ENCODE results near the gene ROBO4.
A peak's percentile ranks its signal among the peaks of the same experiment; 100 is the strongest.

Gene ROBO4

GRCh38 chr11:124863826-124864165 lies 33.9 kb downstream of the ROBO4 start:
- no peak for ATAC-seq
- TF ChIP-seq TSHZ2 (CRISPR knock-in tag; IDR thresholded peaks at IDR 0.05) (no peak), TCF4 (CRISPR knock-in tag; IDR thresholded peaks at IDR 0.05; ENCODE audit: borderline replicate concordance) (no peak), PPARA (CRISPR knock-in tag; IDR thresholded peaks at IDR 0.05; ENCODE audit: borderline replicate concordance) (no peak), SNAI2 (CRISPR knock-in tag; IDR thresholded peaks at IDR 0.05) (no peak), OSR1 (CRISPR knock-in tag; IDR thresholded peaks at IDR 0.05) (no peak), BACH2 (CRISPR knock-in tag; IDR thresholded peaks at IDR 0.05; ENCODE audit: borderline replicate concordance) (no peak), RARB (CRISPR knock-in tag; IDR thresholded peaks at IDR 0.05) (no peak), TOX (CRISPR knock-in tag; IDR thresholded peaks at IDR 0.05; ENCODE audit: borderline replicate concordance) (no peak), ZNF565 (CRISPR knock-in tag; conservative IDR thresholded peaks at IDR 0.05; ENCODE audit: low read depth) (no peak), PATZ1 (CRISPR knock-in tag; IDR thresholded peaks at IDR 0.05; ENCODE audit: borderline replicate concordance) (no peak), CSDC2 (CRISPR knock-in tag; IDR thresholded peaks at IDR 0.05) (no peak), ZNF8 (CRISPR knock-in tag; IDR thresholded peaks at IDR 0.05) (no peak), ZC3H10 (CRISPR knock-in tag; IDR thresholded peaks at IDR 0.05) (no peak), ISL1 (CRISPR knock-in tag; IDR thresholded peaks at IDR 0.05) (no peak)

GRCh38 chr11:124863137-124863825 lies 34.4 kb downstream of the ROBO4 start:
- TF ChIP-seq BACH2 (CRISPR knock-in tag; IDR thresholded peaks at IDR 0.05; ENCODE audit: borderline replicate concordance) (no peak), RARB (CRISPR knock-in tag; IDR thresholded peaks at IDR 0.05) (no peak), CSRNP3 (CRISPR knock-in tag; IDR thresholded peaks at IDR 0.05) (no peak)
- ATAC-seq, result peak; percentile 38; the same call in 2 of the 3 replicates

- no peak for TF ChIP-seq TOX (CRISPR knock-in tag; IDR thresholded peaks at IDR 0.05; ENCODE audit: borderline replicate concordance)
- ATAC-seq, result no peak
Measured at GRCh38 chr11:124861670-124862069, 36.0 kb downstream of the ROBO4 start.

GRCh38 chr11:124859171-124859570 lies 38.5 kb downstream of the ROBO4 start:
- ATAC-seq, result no peak
- TF ChIP-seq PPARA (CRISPR knock-in tag; IDR thresholded peaks at IDR 0.05; ENCODE audit: borderline replicate concordance) (no peak), ISL1 (CRISPR knock-in tag; IDR thresholded peaks at IDR 0.05) (no peak), RARB (CRISPR knock-in tag; IDR thresholded peaks at IDR 0.05) (no peak), CSDC2 (CRISPR knock-in tag; IDR thresholded peaks at IDR 0.05) (no peak), ZFP30 (CRISPR knock-in tag; IDR thresholded peaks at IDR 0.05) (no peak), OSR1 (CRISPR knock-in tag; IDR thresholded peaks at IDR 0.05) (no peak), GLIS3 (CRISPR knock-in tag; IDR thresholded peaks at IDR 0.05) (no peak), BACH2 (CRISPR knock-in tag; IDR thresholded peaks at IDR 0.05; ENCODE audit: borderline replicate concordance) (no peak), CSRNP3 (CRISPR knock-in tag; IDR thresholded peaks at IDR 0.05) (no peak), SNAI2 (CRISPR knock-in tag; IDR thresholded peaks at IDR 0.05) (no peak), TSHZ2 (CRISPR knock-in tag; IDR thresholded peaks at IDR 0.05) (no peak), POU6F1 (CRISPR knock-in tag; IDR thresholded peaks at IDR 0.05; ENCODE audit: borderline replicate concordance, low read depth) (no peak), CREB5 (CRISPR knock-in tag; IDR thresholded peaks at IDR 0.05; ENCODE audit: low read depth) (no peak), ESRRG (CRISPR knock-in tag; IDR thresholded peaks at IDR 0.05) (no peak), TCF4 (CRISPR knock-in tag; IDR thresholded peaks at IDR 0.05; ENCODE audit: borderline replicate concordance) (no peak), ZC3H10 (CRISPR knock-in tag; IDR thresholded peaks at IDR 0.05) (no peak), ZNF8 (CRISPR knock-in tag; IDR thresholded peaks at IDR 0.05) (no peak), ZFP3 (CRISPR knock-in tag; IDR thresholded peaks at IDR 0.05) (no peak)

All from SK-N-SH treated with all-trans-retinoic acid at 6 μM for 48 hours (cell line).